Measurements from ENCODE around the gene CHRM3. TPM values are rescaled to one million over a fixed set of nuclear protein-coding genes. Genes with fewer than 3 reads are reported as not detected.

The CHRM3 gene
- 13.8 and 20.8 TPM in 2 replicates for total RNA-seq (2014; rRNA removed; shearing (Covaris generic))
- 4.3 and 4.8 TPM in 2 replicates for polyA plus RNA-seq (2016; fragmentation: Nextera tagmentation; extraction: Ambion mirVana)
- long read RNA-seq, partial matches to known transcripts = 0 of 3 reads
- long read RNA-seq, other reads (novel, unspliced or antisense) = 3 of 3 reads

DNA sequence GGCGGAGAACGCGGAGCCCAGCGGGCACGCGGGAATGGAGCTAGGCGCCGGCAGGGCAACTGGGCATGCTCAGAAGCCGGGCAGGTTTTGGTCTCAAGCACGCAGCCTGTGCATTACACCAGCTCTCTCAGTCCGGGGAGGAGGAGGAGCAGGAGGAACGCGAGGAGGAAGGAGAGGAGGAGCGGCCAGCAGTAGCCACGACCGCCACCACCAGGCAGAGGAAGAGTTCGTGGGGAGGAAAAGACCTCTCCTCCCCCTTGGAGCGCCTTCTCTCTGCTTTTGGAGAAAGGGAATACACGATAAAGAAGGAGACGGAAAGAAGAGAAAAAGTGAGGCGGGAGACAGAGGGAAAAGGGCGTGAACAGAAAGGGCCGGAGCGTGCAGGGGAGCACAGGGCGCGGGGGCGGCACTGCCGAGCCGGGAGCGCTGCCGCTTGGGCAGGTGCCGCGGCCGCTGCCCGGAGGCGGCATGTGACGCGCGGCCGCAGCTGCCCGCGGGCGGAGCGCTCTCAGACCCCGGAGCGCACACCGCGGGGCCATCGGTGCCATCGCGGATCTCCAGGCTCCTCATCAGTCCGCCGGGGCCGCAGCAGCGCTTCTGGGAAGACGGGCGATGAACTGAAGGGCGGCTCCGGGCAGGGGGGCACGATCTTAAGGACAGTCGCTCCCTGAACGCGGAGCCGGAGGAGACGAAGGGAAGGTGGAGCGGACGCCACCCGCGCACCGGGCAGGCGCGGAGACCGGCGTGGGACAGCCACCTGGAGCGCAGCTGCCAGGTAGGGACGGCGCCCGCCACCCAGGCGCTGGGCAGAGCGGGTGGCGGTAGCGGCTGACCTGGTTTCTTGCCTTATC lies at the start of gene CHRM3:
Gene CHRM3 (plus strand): TSS at position 116 of the 851 bp plus-strand sequence. CDS start 520,884 bp downstream, outside the sequence.
- peaks cover 14% of the 10 kb centered on the region; the same call in 2 of the 3 replicates for H3K4me1 Mint-ChIP-seq
- peaks cover 52% of the 10 kb centered on the region for H3K27me3 ChIP-seq (ENCODE audit: insufficient read depth)
- H3K4me3 ChIP-seq = peak within 1 kb of the TSS; percentile 72
- H3K36me3 ChIP-seq (ENCODE audit: insufficient read depth) = no peaks in the 10 kb centered on the region
- no peaks in the 10 kb centered on the region for H3F3A ChIP-seq (replicated peaks; ENCODE audit: low read depth)
- H3K27me3 Mint-ChIP-seq (ENCODE audit: insufficient read depth, low read depth, poor library complexity) = peaks cover 37% of the 10 kb centered on the region
- H3K9me3 Mint-ChIP-seq = no peaks in the 10 kb centered on the region
- peak within 1 kb of the TSS; percentile 98 for H2AFZ ChIP-seq
- TF ChIP-seq, protein P1, sequence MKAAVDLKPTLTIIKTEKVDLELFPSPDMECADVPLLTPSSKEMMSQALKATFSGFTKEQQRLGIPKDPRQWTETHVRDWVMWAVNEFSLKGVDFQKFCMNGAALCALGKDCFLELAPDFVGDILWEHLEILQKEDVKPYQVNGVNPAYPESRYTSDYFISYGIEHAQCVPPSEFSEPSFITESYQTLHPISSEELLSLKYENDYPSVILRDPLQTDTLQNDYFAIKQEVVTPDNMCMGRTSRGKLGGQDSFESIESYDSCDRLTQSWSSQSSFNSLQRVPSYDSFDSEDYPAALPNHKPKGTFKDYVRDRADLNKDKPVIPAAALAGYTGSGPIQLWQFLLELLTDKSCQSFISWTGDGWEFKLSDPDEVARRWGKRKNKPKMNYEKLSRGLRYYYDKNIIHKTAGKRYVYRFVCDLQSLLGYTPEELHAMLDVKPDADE (IDR thresholded peaks at IDR 0.05) = no peak
- TF ChIP-seq, protein P2, sequence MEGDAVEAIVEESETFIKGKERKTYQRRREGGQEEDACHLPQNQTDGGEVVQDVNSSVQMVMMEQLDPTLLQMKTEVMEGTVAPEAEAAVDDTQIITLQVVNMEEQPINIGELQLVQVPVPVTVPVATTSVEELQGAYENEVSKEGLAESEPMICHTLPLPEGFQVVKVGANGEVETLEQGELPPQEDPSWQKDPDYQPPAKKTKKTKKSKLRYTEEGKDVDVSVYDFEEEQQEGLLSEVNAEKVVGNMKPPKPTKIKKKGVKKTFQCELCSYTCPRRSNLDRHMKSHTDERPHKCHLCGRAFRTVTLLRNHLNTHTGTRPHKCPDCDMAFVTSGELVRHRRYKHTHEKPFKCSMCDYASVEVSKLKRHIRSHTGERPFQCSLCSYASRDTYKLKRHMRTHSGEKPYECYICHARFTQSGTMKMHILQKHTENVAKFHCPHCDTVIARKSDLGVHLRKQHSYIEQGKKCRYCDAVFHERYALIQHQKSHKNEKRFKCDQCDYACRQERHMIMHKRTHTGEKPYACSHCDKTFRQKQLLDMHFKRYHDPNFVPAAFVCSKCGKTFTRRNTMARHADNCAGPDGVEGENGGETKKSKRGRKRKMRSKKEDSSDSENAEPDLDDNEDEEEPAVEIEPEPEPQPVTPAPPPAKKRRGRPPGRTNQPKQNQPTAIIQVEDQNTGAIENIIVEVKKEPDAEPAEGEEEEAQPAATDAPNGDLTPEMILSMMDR (conservative IDR thresholded peaks at IDR 0.05; ENCODE audit: low read depth in 2 of 2) = peak; percentile 31 to 55; a peak in 2 of 4 replicates
- TF ChIP-seq STAT1 (IDR thresholded peaks at IDR 0.05; ENCODE audit: unreplicated experiment) (no peak), ZNF114 (CRISPR knock-in tag; IDR thresholded peaks at IDR 0.05) (no peak; the same call in 1 of the 2 replicates), NANOG (IDR thresholded peaks at IDR 0.05; ENCODE audit: borderline replicate concordance) (no peak), ZNF331 (CRISPR knock-in tag; IDR thresholded peaks at IDR 0.05; ENCODE audit: low read depth) (no peak), CREB1 (CRISPR knock-in tag; IDR thresholded peaks at IDR 0.05; ENCODE audit: low read depth) (no peak), EZH2phosphoT487 (IDR thresholded peaks at IDR 0.05; ENCODE audit: unreplicated experiment) (no peak), POLR2AphosphoS5 (IDR thresholded peaks at IDR 0.05; ENCODE audit: low read depth) (peak; percentile 33; the same call in 1 of the 2 replicates), EZH2 (IDR thresholded peaks at IDR 0.05; ENCODE audit: low read depth, unreplicated experiment) (no peak), JUNB (IDR thresholded peaks at IDR 0.05; ENCODE audit: unreplicated experiment) (no peak)
- TF ChIP-seq, protein P3, sequence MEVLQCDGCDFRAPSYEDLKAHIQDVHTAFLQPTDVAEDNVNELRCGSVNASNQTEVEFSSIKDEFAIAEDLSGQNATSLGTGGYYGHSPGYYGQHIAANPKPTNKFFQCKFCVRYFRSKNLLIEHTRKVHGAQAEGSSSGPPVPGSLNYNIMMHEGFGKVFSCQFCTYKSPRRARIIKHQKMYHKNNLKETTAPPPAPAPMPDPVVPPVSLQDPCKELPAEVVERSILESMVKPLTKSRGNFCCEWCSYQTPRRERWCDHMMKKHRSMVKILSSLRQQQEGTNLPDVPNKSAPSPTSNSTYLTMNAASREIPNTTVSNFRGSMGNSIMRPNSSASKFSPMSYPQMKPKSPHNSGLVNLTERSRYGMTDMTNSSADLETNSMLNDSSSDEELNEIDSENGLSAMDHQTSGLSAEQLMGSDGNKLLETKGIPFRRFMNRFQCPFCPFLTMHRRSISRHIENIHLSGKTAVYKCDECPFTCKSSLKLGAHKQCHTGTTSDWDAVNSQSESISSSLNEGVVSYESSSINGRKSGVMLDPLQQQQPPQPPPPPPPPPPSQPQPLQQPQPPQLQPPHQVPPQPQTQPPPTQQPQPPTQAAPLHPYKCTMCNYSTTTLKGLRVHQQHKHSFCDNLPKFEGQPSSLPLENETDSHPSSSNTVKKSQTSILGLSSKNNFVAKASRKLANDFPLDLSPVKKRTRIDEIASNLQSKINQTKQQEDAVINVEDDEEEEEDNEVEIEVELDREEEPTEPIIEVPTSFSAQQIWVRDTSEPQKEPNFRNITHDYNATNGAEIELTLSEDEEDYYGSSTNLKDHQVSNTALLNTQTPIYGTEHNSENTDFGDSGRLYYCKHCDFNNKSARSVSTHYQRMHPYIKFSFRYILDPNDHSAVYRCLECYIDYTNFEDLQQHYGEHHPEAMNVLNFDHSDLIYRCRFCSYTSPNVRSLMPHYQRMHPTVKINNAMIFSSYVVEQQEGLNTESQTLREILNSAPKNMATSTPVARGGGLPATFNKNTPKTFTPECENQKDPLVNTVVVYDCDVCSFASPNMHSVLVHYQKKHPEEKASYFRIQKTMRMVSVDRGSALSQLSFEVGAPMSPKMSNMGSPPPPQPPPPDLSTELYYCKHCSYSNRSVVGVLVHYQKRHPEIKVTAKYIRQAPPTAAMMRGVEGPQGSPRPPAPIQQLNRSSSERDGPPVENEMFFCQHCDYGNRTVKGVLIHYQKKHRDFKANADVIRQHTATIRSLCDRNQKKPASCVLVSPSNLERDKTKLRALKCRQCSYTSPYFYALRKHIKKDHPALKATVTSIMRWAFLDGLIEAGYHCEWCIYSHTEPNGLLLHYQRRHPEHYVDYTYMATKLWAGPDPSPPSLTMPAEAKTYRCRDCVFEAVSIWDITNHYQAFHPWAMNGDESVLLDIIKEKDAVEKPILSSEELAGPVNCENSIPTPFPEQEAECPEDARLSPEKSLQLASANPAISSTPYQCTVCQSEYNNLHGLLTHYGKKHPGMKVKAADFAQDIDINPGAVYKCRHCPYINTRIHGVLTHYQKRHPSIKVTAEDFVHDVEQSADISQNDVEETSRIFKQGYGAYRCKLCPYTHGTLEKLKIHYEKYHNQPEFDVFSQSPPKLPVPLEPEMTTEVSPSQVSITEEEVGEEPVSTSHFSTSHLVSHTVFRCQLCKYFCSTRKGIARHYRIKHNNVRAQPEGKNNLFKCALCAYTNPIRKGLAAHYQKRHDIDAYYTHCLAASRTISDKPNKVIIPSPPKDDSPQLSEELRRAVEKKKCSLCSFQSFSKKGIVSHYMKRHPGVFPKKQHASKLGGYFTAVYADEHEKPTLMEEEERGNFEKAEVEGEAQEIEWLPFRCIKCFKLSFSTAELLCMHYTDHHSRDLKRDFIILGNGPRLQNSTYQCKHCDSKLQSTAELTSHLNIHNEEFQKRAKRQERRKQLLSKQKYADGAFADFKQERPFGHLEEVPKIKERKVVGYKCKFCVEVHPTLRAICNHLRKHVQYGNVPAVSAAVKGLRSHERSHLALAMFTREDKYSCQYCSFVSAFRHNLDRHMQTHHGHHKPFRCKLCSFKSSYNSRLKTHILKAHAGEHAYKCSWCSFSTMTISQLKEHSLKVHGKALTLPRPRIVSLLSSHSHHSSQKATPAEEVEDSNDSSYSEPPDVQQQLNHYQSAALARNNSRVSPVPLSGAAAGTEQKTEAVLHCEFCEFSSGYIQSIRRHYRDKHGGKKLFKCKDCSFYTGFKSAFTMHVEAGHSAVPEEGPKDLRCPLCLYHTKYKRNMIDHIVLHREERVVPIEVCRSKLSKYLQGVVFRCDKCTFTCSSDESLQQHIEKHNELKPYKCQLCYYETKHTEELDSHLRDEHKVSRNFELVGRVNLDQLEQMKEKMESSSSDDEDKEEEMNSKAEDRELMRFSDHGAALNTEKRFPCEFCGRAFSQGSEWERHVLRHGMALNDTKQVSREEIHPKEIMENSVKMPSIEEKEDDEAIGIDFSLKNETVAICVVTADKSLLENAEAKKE (CRISPR knock-in tag; IDR thresholded peaks at IDR 0.05) = no peak
- TF ChIP-seq, protein P4, sequence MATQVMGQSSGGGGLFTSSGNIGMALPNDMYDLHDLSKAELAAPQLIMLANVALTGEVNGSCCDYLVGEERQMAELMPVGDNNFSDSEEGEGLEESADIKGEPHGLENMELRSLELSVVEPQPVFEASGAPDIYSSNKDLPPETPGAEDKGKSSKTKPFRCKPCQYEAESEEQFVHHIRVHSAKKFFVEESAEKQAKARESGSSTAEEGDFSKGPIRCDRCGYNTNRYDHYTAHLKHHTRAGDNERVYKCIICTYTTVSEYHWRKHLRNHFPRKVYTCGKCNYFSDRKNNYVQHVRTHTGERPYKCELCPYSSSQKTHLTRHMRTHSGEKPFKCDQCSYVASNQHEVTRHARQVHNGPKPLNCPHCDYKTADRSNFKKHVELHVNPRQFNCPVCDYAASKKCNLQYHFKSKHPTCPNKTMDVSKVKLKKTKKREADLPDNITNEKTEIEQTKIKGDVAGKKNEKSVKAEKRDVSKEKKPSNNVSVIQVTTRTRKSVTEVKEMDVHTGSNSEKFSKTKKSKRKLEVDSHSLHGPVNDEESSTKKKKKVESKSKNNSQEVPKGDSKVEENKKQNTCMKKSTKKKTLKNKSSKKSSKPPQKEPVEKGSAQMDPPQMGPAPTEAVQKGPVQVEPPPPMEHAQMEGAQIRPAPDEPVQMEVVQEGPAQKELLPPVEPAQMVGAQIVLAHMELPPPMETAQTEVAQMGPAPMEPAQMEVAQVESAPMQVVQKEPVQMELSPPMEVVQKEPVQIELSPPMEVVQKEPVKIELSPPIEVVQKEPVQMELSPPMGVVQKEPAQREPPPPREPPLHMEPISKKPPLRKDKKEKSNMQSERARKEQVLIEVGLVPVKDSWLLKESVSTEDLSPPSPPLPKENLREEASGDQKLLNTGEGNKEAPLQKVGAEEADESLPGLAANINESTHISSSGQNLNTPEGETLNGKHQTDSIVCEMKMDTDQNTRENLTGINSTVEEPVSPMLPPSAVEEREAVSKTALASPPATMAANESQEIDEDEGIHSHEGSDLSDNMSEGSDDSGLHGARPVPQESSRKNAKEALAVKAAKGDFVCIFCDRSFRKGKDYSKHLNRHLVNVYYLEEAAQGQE (IDR thresholded peaks at IDR 0.05; ENCODE audit: unreplicated experiment) = no peak
- no peaks in the 10 kb centered on the region for H3K36me3 Mint-ChIP-seq (ENCODE audit: low read depth)
- H3K4me1 ChIP-seq (ENCODE audit: insufficient read depth) = peaks cover 11% of the 10 kb centered on the region
- H3K27ac ChIP-seq (ENCODE audit: low read depth) = no peak within 1 kb of the TSS
- peak within 1 kb of the TSS; percentile 90 for H3K4me2 ChIP-seq
- peak within 1 kb of the TSS; percentile 95 for H3K4me3 Mint-ChIP-seq
- DNase-seq (ENCODE audit: low spot score) = peak; percentile 81
- H3K27ac Mint-ChIP-seq = no peak within 1 kb of the TSS
- peaks cover 7% of the 10 kb centered on the region for H4K20me1 ChIP-seq (replicated peaks; ENCODE audit: insufficient read depth)
- no peaks in the 10 kb centered on the region for H3K79me2 ChIP-seq (replicated peaks; ENCODE audit: insufficient read depth)
- ATAC-seq = peak; percentile 79
- H3K9me2 ChIP-seq (ENCODE audit: insufficient read depth) = no peaks in the 10 kb centered on the region

Measured in GM23338 (cell line).